ENCODE data around the gene TNN.

DNA sequence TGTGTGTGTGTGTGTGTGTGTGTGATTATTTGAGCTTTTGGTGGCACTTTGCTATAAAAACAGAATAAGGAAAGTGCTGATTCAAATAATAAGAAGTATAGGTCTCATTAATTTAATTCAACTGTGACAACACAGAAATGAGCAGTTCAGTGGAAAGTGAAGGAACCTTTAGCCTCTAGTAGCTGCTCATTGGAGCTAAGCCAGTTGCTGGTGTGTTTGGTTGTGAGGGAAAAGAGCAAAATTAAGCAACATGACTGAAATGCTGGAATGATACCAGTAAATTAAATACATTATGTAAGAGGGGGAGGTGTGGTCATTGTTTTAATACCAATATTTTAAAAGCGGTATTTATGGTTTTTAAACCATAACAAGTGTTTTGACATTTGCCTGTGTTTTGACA lies 69.7 kb downstream of the TNN start:
- TF ChIP-seq EZH2phosphoT487 (IDR thresholded peaks at IDR 0.05; ENCODE audit: insufficient read depth, low read depth) = no peak
- TF ChIP-seq EZH2 (IDR thresholded peaks at IDR 0.05; ENCODE audit: insufficient read depth, poor library complexity, severe bottlenecking) = no peak
